Keratinocyte (primary cell): ENCODE data around the gene HELZ2. TPM values are rescaled to one million over a fixed set of nuclear protein-coding genes. Genes with fewer than 3 reads are reported as not detected.

Experiments
- DNase-seq: peaks from one replicate; pipeline ENCODE4 v3.0.0-alpha.2; 2011; ENCODE audit warnings: low read depth, missing footprints, low spot score
- FAIRE-seq: peaks from 2 replicates; lab custom pipeline; 2011; peaks lifted over from hg19 to GRCh38; lab: Jason Lieb, UNC
- H2AFZ ChIP-seq: 2 replicates; pipeline ENCODE4 v1.6.0; 2012; ENCODE audit warnings: low read length, control low read depth, inconsistent platforms; ENCODE audit not compliant: control insufficient read depth
- H3K27ac ChIP-seq: 2 replicates; pipeline ENCODE4 v1.5.1; 2011; ENCODE audit warnings: low read length; ENCODE audit not compliant: control insufficient read depth, insufficient read depth
- H3K27me3 ChIP-seq: 3 replicates; pipeline ENCODE4 v1.6.0; 2011; ENCODE audit warnings: low read length; ENCODE audit not compliant: control insufficient read depth, insufficient read depth; ENCODE audit errors: extremely low read depth
- H3K36me3 ChIP-seq, 2 experiments: 2 replicates in 1 of 2; 3 replicates in 1 of 2; pipeline ENCODE4 v1.5.1; 2011; ENCODE audit warnings: low read length in 2 of 2, mild to moderate bottlenecking in 1 of 2; ENCODE audit not compliant: control insufficient read depth in 2 of 2, insufficient read depth in 2 of 2; ENCODE audit errors: extremely low read depth in 1 of 2
- H3K4me1 ChIP-seq: 3 replicates; pipeline ENCODE4 v1.5.1; 2011; ENCODE audit warnings: low read length; ENCODE audit not compliant: control insufficient read depth, insufficient read depth; ENCODE audit errors: extremely low read depth
- H3K4me2 ChIP-seq: 3 replicates; pipeline ENCODE4 v1.6.0; 2011; ENCODE audit warnings: low read depth, low read length; ENCODE audit not compliant: control insufficient read depth, insufficient read depth; ENCODE audit errors: extremely low read depth
- H3K4me3 ChIP-seq, 3 experiments: fragments of 200-600 bp in 1 of 3; sonication (generic) in 1 of 3; 2 replicates in 2 of 3; 3 replicates in 1 of 3; pipeline ENCODE4 v1.5.1; 2011 to 2016; ENCODE audit warnings: low read length in 3 of 3, mild to moderate bottlenecking in 3 of 3, control low read depth in 2 of 3, inconsistent platforms in 1 of 3, low read depth in 1 of 3, mixed read lengths in 1 of 3, mixed run types in 1 of 3, moderate library complexity in 1 of 3; ENCODE audit not compliant: control insufficient read depth in 2 of 3, insufficient read depth in 2 of 3; ENCODE audit errors: extremely low read depth in 1 of 3
- H3K79me2 ChIP-seq: 2 replicates; pipeline ENCODE4 v1.6.0; 2012; ENCODE audit warnings: low read length; ENCODE audit not compliant: control insufficient read depth, insufficient read depth
- H3K9ac ChIP-seq: 3 replicates; pipeline ENCODE4 v1.6.0; 2011; ENCODE audit warnings: low read length; ENCODE audit not compliant: control insufficient read depth, insufficient read depth; ENCODE audit errors: extremely low read depth
- H3K9me1 ChIP-seq: 3 replicates; pipeline ENCODE4 v1.6.0; 2011; ENCODE audit warnings: low read length; ENCODE audit not compliant: control insufficient read depth, insufficient read depth; ENCODE audit errors: extremely low read depth
- H3K9me3 ChIP-seq: 2 replicates; pipeline ENCODE4 v1.5.1; 2012; ENCODE audit warnings: low read depth, low read length; ENCODE audit not compliant: control insufficient read depth
- H4K20me1 ChIP-seq: 3 replicates; pipeline ENCODE4 v1.6.0; 2011; ENCODE audit warnings: low read length; ENCODE audit not compliant: control insufficient read depth, insufficient read depth; ENCODE audit errors: extremely low read depth
- EZH2 ChIP-seq: IDR thresholded peaks from one replicate; pipeline ENCODE4 v1.6.1; 2012; ENCODE audit warnings: inconsistent platforms, mild to moderate bottlenecking, low read length, moderate library complexity
- dilution Hi-C: fragments of 300-500 bp; cut with MboI; formaldehyde crosslinking; loops from one replicate; pipeline ENCODE4 v1.7.0; 2020; ENCODE audit warnings: low sequenced_read_pairs; ENCODE audit not compliant: extremely low pct_ligation_motif_present
- polyA plus RNA-seq, 5 experiments: library from polyadenylated mRNA; depleted of rRNA in 3 of 5; stranded (reverse) in 3 of 5; stranded (forward) in 1 of 5; unstranded in 1 of 5; fragments of >200 nt; gene quantifications; 1 replicate in 1 of 5; 2 replicates in 3 of 5; 3 replicates in 1 of 5; pipeline versions ENCODE4 v1.2.1 to v1.2.3, GENCODE V29; 2011 to 2012; ENCODE audit warnings: missing spikeins in 2 of 5, low read depth in 1 of 5, low replicate concordance in 1 of 5
- TF ChIP-seq, protein P1 (sequence below), 3 experiments: IDR thresholded peaks in 1 of 3; conservative IDR thresholded peaks in 1 of 3; optimal IDR thresholded peaks in 1 of 3; 2 replicates in 2 of 3; 3 replicates in 1 of 3; pipeline versions ENCODE3 to v1.5.1; 2011; ENCODE audit warnings: low read length in 3 of 3, mild to moderate bottlenecking in 3 of 3, moderate library complexity in 2 of 3, control low read depth in 1 of 3, inconsistent platforms in 1 of 3; ENCODE audit not compliant: insufficient read depth in 2 of 3; ENCODE audit errors: extremely low read depth in 1 of 3

The HELZ2 gene
- polyA plus RNA-seq, 1 donor (not counting 4 experiments of a cell fraction or from before 2014, with no cell fraction given) = 14.8 TPM

DNA sequence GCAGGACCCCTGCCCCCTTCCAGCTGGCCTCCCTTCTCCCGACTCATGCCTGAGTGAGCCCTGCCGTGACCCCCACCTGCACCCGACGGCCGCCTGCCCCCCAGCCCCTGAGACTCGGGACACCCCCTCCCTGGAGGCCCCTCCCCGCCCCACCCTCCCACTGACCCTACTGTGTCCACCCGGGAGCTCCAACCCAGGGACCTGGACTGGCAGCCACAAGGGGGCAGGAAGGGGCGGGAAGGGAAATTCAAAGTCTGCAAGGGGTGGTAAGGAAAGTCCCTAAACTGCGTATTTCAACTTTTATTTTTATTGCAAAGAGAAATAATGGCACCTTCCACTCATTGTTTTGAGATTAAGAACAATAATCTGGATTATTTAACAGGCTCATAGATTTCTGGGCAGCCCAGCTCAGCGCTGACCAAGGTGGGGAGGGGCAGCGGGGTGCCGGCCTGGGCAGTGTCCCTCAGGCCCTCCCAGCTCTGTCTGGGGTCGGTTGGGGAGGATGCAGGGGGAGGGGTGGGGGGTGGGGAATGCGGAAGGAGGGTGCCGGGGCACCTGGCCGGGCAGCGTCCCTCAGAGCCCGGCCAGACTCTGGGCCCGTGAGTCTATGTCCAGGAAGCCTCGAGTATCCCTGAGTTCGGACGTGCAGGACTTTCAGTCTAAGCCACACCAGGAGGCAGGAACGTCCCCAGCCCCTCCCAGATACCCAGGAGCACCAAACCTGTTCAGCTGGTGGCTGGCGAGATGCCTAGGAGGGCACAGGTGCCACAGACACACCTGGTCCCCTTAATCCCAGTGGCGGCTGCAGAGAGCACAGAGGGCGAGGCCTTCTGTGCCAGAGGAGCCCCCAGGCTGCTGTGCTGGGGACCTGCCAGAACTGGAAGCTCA lies 35.6 kb downstream of the HELZ2 start:
- dilution Hi-C loops = no loop called here
- FAIRE-seq (no peak), DNase-seq (no peak)
- peaks cover 5% of the 10 kb centered on the region for H4K20me1 ChIP-seq
- no peak overlapping the region for H3K9ac ChIP-seq
- H3K9me3 ChIP-seq = no peaks in the 10 kb centered on the region
- peaks cover 0 to 3% of the 10 kb centered on the region in 2 experiments for H3K36me3 ChIP-seq
- peaks cover 10% of the 10 kb centered on the region for H3K79me2 ChIP-seq
- H3K9me1 ChIP-seq = no peaks in the 10 kb centered on the region
- TF ChIP-seq EZH2 = no peak
- TF ChIP-seq, protein P1, sequence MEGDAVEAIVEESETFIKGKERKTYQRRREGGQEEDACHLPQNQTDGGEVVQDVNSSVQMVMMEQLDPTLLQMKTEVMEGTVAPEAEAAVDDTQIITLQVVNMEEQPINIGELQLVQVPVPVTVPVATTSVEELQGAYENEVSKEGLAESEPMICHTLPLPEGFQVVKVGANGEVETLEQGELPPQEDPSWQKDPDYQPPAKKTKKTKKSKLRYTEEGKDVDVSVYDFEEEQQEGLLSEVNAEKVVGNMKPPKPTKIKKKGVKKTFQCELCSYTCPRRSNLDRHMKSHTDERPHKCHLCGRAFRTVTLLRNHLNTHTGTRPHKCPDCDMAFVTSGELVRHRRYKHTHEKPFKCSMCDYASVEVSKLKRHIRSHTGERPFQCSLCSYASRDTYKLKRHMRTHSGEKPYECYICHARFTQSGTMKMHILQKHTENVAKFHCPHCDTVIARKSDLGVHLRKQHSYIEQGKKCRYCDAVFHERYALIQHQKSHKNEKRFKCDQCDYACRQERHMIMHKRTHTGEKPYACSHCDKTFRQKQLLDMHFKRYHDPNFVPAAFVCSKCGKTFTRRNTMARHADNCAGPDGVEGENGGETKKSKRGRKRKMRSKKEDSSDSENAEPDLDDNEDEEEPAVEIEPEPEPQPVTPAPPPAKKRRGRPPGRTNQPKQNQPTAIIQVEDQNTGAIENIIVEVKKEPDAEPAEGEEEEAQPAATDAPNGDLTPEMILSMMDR (optimal IDR thresholded peaks at IDR 0.05 in 1 of 3, IDR thresholded peaks at IDR 0.05 in 1 of 3, conservative IDR thresholded peaks at IDR 0.05 in 1 of 3; ENCODE audit: extremely low read depth in 1 of 3, insufficient read depth in 2 of 3, low read length in 3 of 3) = peak in 1 of 3 experiments; percentile 7
- no peak overlapping the region for H3K27ac ChIP-seq
- no peaks in the 10 kb centered on the region for H3K27me3 ChIP-seq
- peaks cover 42% of the 10 kb centered on the region for H3K4me1 ChIP-seq
- peak overlapping the region; percentile 80 for H3K4me2 ChIP-seq
- H3K4me3 ChIP-seq = peak overlapping the region in 1 of 3 experiments; percentile 78
- H2AFZ ChIP-seq = no peak overlapping the region

GRCh38 chr20:63537525-63538203 lies 36.4 kb downstream of the HELZ2 start:
- peak overlapping the region; percentile 78 to 87 (median 86) for H3K4me3 ChIP-seq
- H3K27me3 ChIP-seq = no peaks in the 10 kb centered on the region
- no peak for TF ChIP-seq EZH2
- TF ChIP-seq, protein P1 (optimal IDR thresholded peaks at IDR 0.05 in 1 of 3, IDR thresholded peaks at IDR 0.05 in 1 of 3, conservative IDR thresholded peaks at IDR 0.05 in 1 of 3; ENCODE audit: extremely low read depth in 1 of 3, insufficient read depth in 2 of 3, low read length in 3 of 3) = peak; percentile 92 to 100 (median 98)
- H3K36me3 ChIP-seq = peaks cover 0 to 5% of the 10 kb centered on the region in 2 experiments
- DNase-seq = peak; percentile 98
- H3K79me2 ChIP-seq = peaks cover 10% of the 10 kb centered on the region
- H4K20me1 ChIP-seq = peaks cover 5% of the 10 kb centered on the region
- no peaks in the 10 kb centered on the region for H3K9me3 ChIP-seq
- FAIRE-seq = peak; percentile 78
- H3K27ac ChIP-seq = peak overlapping the region; percentile 51
- dilution Hi-C loops = no loop called here
- peak overlapping the region; percentile 87 for H3K9ac ChIP-seq
- no peak overlapping the region for H2AFZ ChIP-seq
- peak overlapping the region; percentile 80 for H3K4me2 ChIP-seq
- no peaks in the 10 kb centered on the region for H3K9me1 ChIP-seq
- H3K4me1 ChIP-seq = peaks cover 36% of the 10 kb centered on the region
